HepG2 (cell line): ENCODE data around the gene RBCK1. TPM values are rescaled to one million over a fixed set of nuclear protein-coding genes. Genes with fewer than 3 reads are reported as not detected.
A peak's percentile ranks its signal among the peaks of the same experiment; 100 is the strongest.

Experiments
- ERF ChIP-seq: IDR thresholded peaks from 2 replicates; pipeline ENCODE4 v1.6.1; 2018; ENCODE audit warnings: missing biosample characterization, missing genetic modification reagents
- IRX3 ChIP-seq: sonication (generic); formaldehyde crosslinking; IDR thresholded peaks from 2 replicates; pipeline ENCODE4 v1.8.1; 2023; ENCODE audit warnings: mild to moderate bottlenecking, low read depth, missing genetic modification reagents, borderline replicate concordance
- RAD51 ChIP-seq: fragments of 450-650 bp; IDR thresholded peaks from 2 replicates; pipeline ENCODE4 v1.6.1; 2016; ENCODE audit warnings: borderline replicate concordance
- TAF1 ChIP-seq: sonication (generic); formaldehyde crosslinking; IDR thresholded peaks from 2 replicates; pipeline ENCODE4 v1.4.0; 2020; ENCODE audit warnings: missing genetic modification reagents
- ZFP90 ChIP-seq: sonication (generic); formaldehyde crosslinking; IDR thresholded peaks from 2 replicates; pipeline ENCODE4 v1.8.0; 2022; ENCODE audit warnings: missing genetic modification reagents, mild to moderate bottlenecking, inconsistent platforms, borderline replicate concordance
- ZNF256 ChIP-seq: sonication (generic); formaldehyde crosslinking; conservative IDR thresholded peaks from 2 replicates; pipeline ENCODE4 v1.4.0; 2020; ENCODE audit warnings: missing genetic modification reagents
- ZNF619 ChIP-seq: sonication (generic); formaldehyde crosslinking; IDR thresholded peaks from 2 replicates; pipeline ENCODE4 v1.4.0; 2020; ENCODE audit warnings: mild to moderate bottlenecking, missing genetic modification reagents
- polyA plus RNA-seq, 8 experiments: library from polyadenylated mRNA; depleted of rRNA in 3 of 8; stranded (reverse) in 7 of 8; unstranded in 1 of 8; fragments of >200 nt; fragmentation: Illumina TruSeq in 4 of 8; extraction: Trizol in 4 of 8; gene quantifications; 2 replicates each; pipeline versions ENCODE4 v1.2.1 to v1.2.3, GENCODE V29; 2011 to 2016; ENCODE audit warnings: low read depth in 4 of 8, missing spikeins in 1 of 8, mixed read lengths in 1 of 8; ENCODE audit not compliant: insufficient read depth in 1 of 8
- total RNA-seq, 5 experiments: library from RNA; depleted of rRNA; stranded (reverse); fragments of >200 nt; fragmentation: Illumina TruSeq; extraction: Trizol; gene quantifications; 2 replicates each; pipeline ENCODE4 v1.2.3, GENCODE V29; 2016; ENCODE audit warnings: low read depth in 1 of 5
- TF ChIP-seq, protein P1 (sequence below): IDR thresholded peaks from 2 replicates; pipeline ENCODE4 v1.6.1; 2016; ENCODE audit warnings: control low read depth
- TF ChIP-seq, protein P2 (sequence below): sonication (generic); formaldehyde crosslinking; IDR thresholded peaks from 2 replicates; pipeline ENCODE4 v1.4.0; 2020; ENCODE audit warnings: missing genetic modification reagents, borderline replicate concordance
- TF ChIP-seq, protein P3 (sequence below): sonication (generic); formaldehyde crosslinking; IDR thresholded peaks from 2 replicates; pipeline ENCODE4 v1.5.0; 2020; ENCODE audit warnings: missing genetic modification reagents
- TF ChIP-seq, protein P4 (sequence below): fragments of 450-650 bp; IDR thresholded peaks from 2 replicates; pipeline ENCODE4 v1.6.1; 2016
- TF ChIP-seq, protein P5 (sequence below): sonication (generic); formaldehyde crosslinking; IDR thresholded peaks from 2 replicates; pipeline ENCODE4 v1.8.1; 2023; ENCODE audit warnings: mild to moderate bottlenecking, inconsistent platforms, moderate library complexity, missing genetic modification reagents, borderline replicate concordance

Gene RBCK1
- total and polyA plus RNA-seq, 2 of the 13 experiments (the other 11 are each of a cell fraction or from before 2014, with no cell fraction given), result 149 to 215 TPM

DNA sequence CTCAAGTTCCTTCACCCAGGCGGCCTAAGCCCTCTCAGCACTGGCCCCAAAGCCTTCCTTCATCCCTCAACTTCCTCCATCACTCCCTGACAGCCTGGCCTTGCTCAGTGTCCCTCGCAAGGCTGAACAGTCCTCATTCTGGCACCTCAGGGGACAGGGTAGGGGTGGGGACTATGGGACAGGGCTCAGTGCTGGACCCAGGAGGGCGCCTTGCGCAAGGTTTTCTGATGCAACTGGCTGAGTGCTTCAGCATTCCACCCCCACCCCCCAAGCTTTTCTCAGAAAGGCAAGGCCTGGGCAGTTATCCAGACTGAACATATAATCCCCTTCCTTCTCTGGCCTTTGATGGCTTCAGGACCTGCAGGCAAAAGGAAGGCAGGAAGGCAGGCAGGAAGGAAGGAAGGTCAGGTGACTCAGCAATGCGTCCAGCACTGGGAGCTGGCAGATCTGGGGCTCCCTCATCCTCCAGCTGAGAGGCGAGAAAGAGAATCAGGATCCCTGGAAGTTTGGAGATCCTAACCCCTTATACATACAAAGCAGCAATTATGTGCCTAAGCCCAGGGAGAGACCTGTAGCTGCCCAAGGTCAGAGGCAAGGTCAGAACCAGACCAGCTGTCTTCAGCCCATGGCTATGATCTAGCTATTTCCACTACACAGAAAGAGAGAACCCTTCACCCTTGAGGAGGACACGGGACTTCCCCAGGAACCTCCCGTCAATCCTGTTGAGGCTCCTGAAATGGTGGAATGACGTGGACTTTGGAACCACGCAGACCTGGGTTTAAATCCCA is 36.1 kb upstream of the RBCK1 start (continued):
- TF ChIP-seq, protein P1, sequence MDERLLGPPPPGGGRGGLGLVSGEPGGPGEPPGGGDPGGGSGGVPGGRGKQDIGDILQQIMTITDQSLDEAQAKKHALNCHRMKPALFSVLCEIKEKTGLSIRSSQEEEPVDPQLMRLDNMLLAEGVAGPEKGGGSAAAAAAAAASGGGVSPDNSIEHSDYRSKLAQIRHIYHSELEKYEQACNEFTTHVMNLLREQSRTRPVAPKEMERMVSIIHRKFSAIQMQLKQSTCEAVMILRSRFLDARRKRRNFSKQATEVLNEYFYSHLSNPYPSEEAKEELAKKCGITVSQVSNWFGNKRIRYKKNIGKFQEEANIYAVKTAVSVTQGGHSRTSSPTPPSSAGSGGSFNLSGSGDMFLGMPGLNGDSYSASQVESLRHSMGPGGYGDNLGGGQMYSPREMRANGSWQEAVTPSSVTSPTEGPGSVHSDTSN (CRISPR knock-in tag), result peak; percentile 52; the same call in 1 of the 2 replicates
- TF ChIP-seq, protein P2, sequence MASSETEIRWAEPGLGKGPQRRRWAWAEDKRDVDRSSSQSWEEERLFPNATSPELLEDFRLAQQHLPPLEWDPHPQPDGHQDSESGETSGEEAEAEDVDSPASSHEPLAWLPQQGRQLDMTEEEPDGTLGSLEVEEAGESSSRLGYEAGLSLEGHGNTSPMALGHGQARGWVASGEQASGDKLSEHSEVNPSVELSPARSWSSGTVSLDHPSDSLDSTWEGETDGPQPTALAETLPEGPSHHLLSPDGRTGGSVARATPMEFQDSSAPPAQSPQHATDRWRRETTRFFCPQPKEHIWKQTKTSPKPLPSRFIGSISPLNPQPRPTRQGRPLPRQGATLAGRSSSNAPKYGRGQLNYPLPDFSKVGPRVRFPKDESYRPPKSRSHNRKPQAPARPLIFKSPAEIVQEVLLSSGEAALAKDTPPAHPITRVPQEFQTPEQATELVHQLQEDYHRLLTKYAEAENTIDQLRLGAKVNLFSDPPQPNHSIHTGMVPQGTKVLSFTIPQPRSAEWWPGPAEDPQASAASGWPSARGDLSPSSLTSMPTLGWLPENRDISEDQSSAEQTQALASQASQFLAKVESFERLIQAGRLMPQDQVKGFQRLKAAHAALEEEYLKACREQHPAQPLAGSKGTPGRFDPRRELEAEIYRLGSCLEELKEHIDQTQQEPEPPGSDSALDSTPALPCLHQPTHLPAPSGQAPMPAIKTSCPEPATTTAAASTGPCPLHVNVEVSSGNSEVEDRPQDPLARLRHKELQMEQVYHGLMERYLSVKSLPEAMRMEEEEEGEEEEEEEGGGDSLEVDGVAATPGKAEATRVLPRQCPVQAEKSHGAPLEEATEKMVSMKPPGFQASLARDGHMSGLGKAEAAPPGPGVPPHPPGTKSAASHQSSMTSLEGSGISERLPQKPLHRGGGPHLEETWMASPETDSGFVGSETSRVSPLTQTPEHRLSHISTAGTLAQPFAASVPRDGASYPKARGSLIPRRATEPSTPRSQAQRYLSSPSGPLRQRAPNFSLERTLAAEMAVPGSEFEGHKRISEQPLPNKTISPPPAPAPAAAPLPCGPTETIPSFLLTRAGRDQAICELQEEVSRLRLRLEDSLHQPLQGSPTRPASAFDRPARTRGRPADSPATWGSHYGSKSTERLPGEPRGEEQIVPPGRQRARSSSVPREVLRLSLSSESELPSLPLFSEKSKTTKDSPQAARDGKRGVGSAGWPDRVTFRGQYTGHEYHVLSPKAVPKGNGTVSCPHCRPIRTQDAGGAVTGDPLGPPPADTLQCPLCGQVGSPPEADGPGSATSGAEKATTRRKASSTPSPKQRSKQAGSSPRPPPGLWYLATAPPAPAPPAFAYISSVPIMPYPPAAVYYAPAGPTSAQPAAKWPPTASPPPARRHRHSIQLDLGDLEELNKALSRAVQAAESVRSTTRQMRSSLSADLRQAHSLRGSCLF (CRISPR knock-in tag), result no peak
- TF ChIP-seq ZFP90 (peak; percentile 96), IRX3 (CRISPR knock-in tag) (no peak; the same call in none of the 2 replicates), RAD51 (no peak; the same call in 1 of the 2 replicates), ZNF256 (CRISPR knock-in tag) (0 out of 2 replicates have a peak, but pooled peaks have one; percentile 71), ZNF619 (CRISPR knock-in tag) (peak; percentile 89), TAF1 (CRISPR knock-in tag) (peak; percentile 80), ERF (CRISPR knock-in tag) (peak; percentile 99)
- TF ChIP-seq, protein P3, sequence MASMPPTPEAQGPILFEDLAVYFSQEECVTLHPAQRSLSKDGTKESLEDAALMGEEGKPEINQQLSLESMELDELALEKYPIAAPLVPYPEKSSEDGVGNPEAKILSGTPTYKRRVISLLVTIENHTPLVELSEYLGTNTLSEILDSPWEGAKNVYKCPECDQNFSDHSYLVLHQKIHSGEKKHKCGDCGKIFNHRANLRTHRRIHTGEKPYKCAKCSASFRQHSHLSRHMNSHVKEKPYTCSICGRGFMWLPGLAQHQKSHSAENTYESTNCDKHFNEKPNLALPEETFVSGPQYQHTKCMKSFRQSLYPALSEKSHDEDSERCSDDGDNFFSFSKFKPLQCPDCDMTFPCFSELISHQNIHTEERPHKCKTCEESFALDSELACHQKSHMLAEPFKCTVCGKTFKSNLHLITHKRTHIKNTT (CRISPR knock-in tag), result no peak
- TF ChIP-seq, protein P4, sequence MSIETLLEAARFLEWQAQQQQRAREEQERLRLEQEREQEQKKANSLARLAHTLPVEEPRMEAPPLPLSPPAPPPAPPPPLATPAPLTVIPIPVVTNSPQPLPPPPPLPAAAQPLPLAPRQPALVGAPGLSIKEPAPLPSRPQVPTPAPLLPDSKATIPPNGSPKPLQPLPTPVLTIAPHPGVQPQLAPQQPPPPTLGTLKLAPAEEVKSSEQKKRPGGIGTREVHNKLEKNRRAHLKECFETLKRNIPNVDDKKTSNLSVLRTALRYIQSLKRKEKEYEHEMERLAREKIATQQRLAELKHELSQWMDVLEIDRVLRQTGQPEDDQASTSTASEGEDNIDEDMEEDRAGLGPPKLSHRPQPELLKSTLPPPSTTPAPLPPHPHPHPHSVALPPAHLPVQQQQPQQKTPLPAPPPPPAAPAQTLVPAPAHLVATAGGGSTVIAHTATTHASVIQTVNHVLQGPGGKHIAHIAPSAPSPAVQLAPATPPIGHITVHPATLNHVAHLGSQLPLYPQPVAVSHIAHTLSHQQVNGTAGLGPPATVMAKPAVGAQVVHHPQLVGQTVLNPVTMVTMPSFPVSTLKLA, result no peak
- TF ChIP-seq, protein P5, sequence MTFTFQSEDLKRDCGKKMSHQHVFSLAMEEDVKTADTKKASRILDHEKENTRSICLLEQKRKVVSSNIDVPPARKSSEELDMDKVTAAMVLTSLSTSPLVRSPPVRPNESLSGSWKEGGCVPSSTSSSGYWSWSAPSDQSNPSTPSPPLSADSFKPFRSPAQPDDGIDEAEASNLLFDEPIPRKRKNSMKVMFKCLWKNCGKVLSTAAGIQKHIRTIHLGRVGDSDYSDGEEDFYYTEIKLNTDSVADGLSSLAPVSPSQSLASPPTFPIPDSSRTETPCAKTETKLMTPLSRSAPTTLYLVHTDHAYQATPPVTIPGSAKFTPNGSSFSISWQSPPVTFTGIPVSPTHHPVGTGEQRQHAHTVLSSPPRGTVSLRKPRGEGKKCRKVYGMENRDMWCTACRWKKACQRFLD (CRISPR knock-in tag), result no peak; the same call in none of the 2 replicates
